IPS-18a (cell line): ENCODE data around the gene SCD5.

Experiments
- H3K27ac ChIP-seq: one replicate; pipeline ENCODE4 v1.5.1; 2013; ENCODE audit warnings: low read length
- H3K27me3 ChIP-seq: one replicate; pipeline ENCODE4 v1.6.1; 2013; ENCODE audit warnings: mild to moderate bottlenecking, low read length; ENCODE audit not compliant: control insufficient read depth, insufficient read depth
- H3K36me3 ChIP-seq: one replicate; pipeline ENCODE4 v1.6.1; 2013; ENCODE audit warnings: low read depth, low read length; ENCODE audit not compliant: control insufficient read depth
- H3K4me1 ChIP-seq: one replicate; pipeline ENCODE4 v1.6.1; 2013; ENCODE audit warnings: low read depth, low read length; ENCODE audit not compliant: control insufficient read depth
- H3K4me3 ChIP-seq: one replicate; pipeline ENCODE4 v1.5.1; 2013; ENCODE audit warnings: low read length
- H3K9ac ChIP-seq: one replicate; pipeline ENCODE4 v1.6.1; 2013; ENCODE audit warnings: mild to moderate bottlenecking, low read length, moderate library complexity
- H3K9me3 ChIP-seq: one replicate; pipeline ENCODE4 v1.6.1; 2013; ENCODE audit warnings: low read depth, low read length; ENCODE audit not compliant: control insufficient read depth

Gene SCD5

DNA sequence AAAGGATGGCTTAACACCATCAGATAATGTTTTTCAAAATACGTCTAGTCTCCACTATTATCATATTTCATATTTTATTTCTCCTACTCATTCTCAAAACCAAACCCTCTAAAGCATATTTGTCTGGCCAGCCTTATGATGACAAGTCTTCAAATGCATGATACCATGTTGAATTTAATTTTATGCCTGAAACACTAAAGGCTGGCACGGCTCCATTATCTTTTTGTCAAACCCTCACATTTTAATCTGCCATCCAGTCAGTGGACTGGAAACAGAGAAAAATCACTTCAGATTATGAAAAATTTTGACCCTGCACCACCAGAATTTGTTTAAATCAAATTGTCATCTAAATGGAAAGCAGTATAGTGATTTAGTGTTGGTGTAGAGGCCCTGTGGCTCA, 42.9 kb downstream of the SCD5 start:
- Histone ChIP-seq H3K27ac (no peak overlapping the region), H3K4me1 (peaks cover 4% of the 10 kb centered on the region), H3K9ac (no peak overlapping the region), H3K4me3 (no peak overlapping the region), H3K36me3 (no peaks in the 10 kb centered on the region), H3K9me3 (no peaks in the 10 kb centered on the region), H3K27me3 (no peaks in the 10 kb centered on the region)

DNA sequence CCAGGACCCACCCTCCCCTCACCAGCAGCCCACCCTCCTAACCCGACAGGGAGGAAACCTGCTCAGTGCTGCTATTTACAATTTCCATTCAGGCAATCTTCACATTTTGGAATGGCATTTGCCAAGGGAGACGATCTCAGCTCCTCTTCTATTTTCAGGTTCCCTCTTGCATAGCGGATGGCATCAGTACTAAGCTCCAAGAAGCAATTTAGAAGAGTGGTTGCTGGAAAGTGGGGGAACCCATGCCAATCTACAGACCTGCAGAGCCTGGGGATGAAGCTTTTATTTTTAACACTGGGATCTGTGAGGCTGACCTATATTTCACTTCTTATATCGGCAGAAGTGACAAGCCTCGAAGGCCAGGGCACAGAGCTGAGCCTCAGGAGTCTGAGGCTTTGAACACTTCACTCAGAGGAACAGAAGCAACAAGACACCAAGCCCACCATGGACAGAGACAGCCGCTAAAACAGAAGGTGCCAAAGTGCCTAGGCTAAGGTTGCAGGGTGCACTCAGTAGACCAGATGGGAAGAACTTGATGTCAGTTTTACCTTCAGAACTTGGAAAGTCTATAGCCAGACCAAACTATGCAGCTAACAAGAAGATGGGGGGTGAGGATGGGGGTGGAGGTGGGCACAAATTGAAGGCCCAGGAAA, 44.0 kb downstream of the SCD5 start:
- Histone ChIP-seq H3K36me3 (no peaks in the 10 kb centered on the region), H3K27me3 (no peaks in the 10 kb centered on the region), H3K27ac (no peak overlapping the region), H3K4me1 (peaks cover 4% of the 10 kb centered on the region), H3K9me3 (no peaks in the 10 kb centered on the region), H3K9ac (no peak overlapping the region), H3K4me3 (no peak overlapping the region)

DNA sequence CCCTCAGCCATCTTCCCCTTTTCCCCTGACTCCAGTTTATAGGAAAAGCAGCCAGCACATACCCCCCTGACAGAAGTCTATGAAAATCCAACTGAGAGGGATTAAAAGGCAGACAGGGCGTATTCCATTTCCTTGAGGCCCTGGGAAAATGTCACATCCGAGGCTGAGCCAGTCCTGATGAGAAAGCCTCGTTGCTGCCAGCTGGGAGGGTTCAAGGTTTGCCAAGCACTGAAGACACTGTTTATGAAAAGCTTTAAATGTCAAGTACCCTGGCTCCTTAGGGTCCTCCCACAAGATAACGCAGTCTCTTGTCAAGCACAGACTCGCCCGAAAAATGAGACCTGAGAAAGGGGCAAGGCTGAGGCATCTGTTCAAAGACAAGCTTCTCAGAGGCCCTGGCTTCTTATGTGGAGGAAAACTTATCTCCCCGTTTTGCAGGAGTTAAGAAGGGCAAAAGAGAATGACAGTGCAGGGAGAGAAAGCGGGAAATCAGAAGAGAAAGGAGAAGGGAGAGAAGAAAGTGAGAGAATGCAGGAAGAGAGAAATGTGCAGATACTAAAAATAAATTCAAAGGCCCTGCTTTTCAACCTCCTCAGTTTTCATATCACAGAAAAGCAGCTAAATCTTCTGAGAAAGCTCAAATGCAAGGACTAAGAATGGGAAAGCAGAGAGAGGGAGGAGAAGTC, 44.7 kb downstream of the SCD5 start:
- Histone ChIP-seq H3K27ac (no peak overlapping the region), H3K4me3 (no peak overlapping the region), H3K9ac (no peak overlapping the region), H3K36me3 (no peaks in the 10 kb centered on the region), H3K9me3 (no peaks in the 10 kb centered on the region), H3K27me3 (no peaks in the 10 kb centered on the region), H3K4me1 (no peaks in the 10 kb centered on the region)

DNA sequence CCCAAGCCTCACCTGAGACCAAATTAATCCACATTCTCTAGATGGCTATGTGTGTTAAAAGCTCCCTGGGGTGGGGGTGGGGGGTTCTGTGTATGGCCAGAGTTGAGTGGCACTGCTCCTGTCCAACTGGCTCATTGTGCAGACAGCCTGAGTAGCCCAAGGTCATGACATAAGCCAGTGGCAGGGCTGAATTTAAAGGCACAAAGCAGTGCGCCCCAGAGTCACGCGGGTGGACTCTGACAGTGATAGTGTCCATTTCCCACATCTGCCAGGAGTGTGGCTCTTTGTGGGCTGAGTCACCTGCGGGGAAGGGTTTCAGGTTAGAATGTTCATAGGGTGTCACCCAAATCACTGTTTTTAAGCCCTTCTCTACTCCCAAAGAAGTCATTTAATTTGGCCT, 45.4 kb downstream of the SCD5 start:
- Histone ChIP-seq H3K9me3 (no peaks in the 10 kb centered on the region), H3K27ac (no peak overlapping the region), H3K27me3 (no peaks in the 10 kb centered on the region), H3K4me3 (no peak overlapping the region), H3K9ac (no peak overlapping the region), H3K36me3 (no peaks in the 10 kb centered on the region), H3K4me1 (no peaks in the 10 kb centered on the region)

DNA sequence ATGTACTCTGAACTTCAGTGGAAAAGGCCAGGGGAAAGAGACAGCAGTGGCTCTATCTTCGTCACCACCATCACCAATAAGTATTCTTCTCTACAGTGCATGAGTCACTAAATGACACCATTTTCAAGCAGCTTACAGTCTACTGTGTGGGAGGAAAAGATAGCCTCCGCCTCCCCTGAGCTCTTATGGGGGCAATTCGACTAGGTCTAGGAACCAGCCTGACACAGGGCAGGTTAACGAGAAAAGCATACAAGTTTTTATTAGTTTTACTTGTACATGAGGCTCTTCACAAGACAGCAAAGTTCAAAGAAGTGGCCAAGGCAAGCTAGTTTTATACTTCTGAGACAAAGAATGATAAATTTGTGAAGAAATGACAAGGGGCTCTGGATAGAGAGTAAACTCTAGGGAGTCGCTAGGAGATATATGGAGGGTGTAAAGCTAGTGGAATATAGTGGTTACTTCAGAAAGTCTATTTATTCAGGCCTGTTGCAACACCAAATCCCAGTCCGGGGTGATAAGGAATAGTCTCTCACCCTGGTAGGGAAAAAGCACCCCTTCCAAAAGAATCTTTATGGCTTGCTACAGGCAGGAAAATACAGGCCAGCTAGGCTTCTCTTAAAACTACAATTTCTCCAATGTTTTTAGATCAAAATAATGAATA, 49.7 kb downstream of the SCD5 start:
- Histone ChIP-seq H3K27me3 (no peaks in the 10 kb centered on the region), H3K27ac (no peak overlapping the region), H3K9ac (no peak overlapping the region), H3K36me3 (no peaks in the 10 kb centered on the region), H3K4me1 (peaks cover 13% of the 10 kb centered on the region), H3K9me3 (no peaks in the 10 kb centered on the region), H3K4me3 (no peak overlapping the region)

DNA sequence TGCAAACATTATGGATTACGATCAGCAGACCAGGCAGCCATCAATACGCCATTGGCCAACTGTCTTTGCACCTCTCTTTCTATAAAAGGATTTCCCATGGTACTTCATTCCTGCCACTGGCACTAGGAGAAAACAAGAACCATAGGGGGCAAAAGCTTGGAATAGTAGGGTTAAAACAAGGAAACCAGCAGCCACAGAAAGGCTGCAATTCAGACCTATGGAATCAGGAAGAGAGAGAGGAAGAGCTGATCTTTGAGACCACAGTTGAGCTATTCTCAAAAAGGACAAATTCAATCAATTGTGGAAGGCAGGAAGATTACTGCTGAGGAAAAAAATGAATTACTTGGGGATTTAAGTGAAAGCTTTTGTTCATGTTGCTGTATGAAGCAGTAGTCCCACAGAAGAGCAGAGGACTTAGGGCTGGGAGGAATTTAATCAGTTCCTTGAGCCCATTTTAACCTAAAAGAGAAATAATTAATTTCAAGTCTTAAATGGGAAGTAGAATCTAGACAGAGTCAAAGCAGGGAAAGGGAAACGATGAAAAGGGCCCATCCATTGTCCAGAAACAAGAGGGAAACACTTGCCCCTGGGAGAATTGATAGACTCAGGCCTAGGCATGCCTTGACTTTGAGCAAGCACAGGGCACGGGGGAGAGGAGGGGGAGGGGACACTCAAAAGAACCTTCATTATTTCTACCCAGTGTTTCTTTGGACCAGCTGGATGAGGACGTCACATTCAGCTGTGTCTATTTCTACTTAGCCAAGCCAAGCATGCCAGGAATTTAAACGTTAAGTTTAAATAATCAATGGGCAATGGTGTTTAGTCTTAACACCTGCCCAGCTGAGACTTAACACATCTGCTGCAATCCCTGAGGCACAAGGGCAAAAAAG, 50.7 kb downstream of the SCD5 start:
- H3K4me1 ChIP-seq, result peaks cover 13% of the 10 kb centered on the region
- no peaks in the 10 kb centered on the region for H3K36me3 ChIP-seq
- no peaks in the 10 kb centered on the region for H3K27me3 ChIP-seq
- no peak overlapping the region for H3K9ac ChIP-seq
- H3K27ac ChIP-seq, result no peak overlapping the region
- no peak overlapping the region for H3K4me3 ChIP-seq
- H3K9me3 ChIP-seq, result no peaks in the 10 kb centered on the region

DNA sequence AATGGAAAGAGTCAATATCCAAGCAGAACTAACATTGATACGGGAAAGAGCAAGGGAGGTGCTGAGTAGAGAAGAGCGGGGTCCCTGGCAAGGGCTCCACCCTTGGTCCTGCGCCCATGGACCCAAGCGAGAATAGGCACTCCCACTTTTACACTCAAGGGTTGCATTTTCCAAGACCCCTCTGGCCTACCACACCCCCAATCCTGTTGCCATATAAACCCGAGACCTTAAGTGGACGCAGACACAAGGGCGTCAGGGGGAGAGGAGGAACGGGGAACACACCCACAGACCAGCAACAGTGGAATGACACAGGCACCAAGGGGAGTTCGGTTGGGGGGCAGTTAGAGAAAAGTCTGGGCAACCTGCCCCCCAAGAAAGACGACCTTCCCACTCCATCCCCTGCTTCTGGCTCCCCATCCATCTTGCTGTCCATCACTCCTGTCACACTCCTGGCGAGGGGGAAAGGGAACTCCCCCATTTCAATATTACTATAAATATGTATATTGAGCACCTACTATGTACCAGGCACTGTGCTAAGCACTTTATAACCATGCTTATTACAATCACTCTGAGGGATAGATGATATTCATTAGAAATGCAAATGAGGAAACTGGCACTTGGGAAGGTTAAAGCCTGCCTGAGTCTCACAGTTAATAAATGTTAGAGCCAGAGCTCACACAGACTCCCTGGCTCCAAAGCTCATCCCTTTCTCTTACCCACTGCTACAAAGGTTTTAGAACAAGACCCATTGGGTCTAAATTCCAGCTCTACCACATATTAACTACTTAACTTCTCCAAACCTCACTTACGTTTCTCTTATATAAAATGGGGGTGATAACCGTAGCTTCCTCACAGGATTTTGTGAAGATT, 51.7 kb downstream of the SCD5 start:
- no peak overlapping the region for H3K27ac ChIP-seq
- H3K27me3 ChIP-seq, result no peaks in the 10 kb centered on the region
- H3K9ac ChIP-seq, result no peak overlapping the region
- H3K9me3 ChIP-seq, result no peaks in the 10 kb centered on the region
- H3K4me3 ChIP-seq, result no peak overlapping the region
- H3K36me3 ChIP-seq, result no peaks in the 10 kb centered on the region
- H3K4me1 ChIP-seq, result peaks cover 13% of the 10 kb centered on the region

DNA sequence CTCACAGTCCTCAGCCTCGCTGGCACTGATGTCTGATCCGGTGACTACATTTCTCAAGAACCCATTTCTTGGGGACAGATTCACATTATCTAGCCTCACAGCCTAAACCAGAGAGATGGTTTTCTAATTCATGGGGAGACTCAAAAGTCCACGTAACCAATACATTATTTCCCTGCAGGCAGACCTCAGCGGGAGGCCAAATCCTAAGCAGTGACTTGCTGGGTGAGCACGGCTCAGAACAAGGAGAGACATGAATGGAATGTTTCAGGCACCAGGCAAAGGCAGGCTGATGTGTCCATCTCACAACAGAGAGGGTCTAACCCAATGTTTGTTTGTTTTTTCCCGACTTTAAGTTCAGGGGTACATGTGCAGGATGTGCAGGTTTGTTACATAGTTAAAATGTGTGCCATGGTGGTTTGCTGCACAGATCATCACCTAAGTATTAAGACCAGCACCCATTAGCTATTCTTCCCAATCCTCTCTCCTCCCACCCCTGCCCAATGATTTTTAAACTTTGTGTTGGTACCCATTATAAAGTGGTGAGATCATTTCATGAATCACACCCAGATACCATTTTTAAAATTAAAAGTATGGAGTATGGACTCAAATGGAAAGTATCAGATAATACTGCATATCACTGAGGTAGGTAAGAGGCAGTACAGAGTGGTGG, 53.3 kb downstream of the SCD5 start:
- Histone ChIP-seq H3K27ac (no peak overlapping the region), H3K4me3 (no peak overlapping the region), H3K9me3 (no peaks in the 10 kb centered on the region), H3K4me1 (peaks cover 13% of the 10 kb centered on the region), H3K27me3 (no peaks in the 10 kb centered on the region), H3K36me3 (no peaks in the 10 kb centered on the region), H3K9ac (no peak overlapping the region)

DNA sequence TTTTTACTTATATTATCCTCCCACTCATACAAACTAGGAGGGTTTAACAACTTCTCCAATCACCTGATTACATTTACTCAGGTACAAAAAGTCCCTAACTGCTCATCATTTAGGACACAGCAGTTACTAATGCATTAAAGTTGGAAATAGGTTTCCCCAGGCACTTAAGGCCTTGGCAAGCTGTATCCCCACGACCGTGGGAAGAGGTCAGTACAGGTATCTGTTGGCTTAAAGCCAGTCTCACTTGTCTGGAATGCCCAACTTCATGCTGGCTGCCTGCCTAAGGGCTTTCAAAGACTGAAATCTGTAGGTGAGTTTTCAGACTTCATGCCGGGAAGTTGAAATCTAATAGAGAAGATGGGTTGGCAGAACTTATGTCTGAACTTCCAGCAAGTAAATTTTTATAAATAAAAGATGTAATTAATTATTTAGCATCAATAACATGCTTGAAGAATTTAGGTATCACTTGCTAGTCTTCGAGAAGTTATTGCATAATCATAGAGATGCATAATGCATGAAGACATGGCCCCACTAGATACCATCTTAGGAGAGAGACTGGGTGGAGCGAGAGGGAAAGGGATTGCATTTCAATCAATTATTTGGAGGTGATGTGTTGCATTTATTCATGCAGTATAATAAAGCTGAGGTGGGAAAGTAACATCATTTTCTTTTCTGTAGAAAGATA, 54.2 kb downstream of the SCD5 start:
- peaks cover 13% of the 10 kb centered on the region for H3K4me1 ChIP-seq
- H3K36me3 ChIP-seq, result no peaks in the 10 kb centered on the region
- no peak overlapping the region for H3K9ac ChIP-seq
- no peak overlapping the region for H3K4me3 ChIP-seq
- H3K27me3 ChIP-seq, result no peaks in the 10 kb centered on the region
- no peaks in the 10 kb centered on the region for H3K9me3 ChIP-seq
- H3K27ac ChIP-seq, result no peak overlapping the region

DNA sequence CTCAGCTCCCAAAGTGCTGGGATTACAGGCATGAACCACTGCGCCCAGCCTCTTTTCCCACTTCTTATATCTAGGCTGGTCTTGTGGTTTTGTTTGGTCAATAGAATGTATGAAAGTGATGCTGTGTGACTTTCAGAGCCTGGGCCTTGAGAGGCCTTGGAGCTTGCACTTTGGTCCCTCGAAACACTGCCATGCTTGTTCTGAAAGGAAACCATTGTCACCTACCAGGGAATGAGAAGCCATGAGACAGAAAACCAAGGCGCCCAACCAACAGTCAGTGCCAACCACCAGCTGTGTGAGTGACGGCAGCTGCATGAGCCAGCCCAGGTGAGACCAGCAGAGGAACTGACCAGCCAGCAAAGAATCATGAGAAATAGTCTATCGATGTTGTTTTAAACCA, 57.4 kb downstream of the SCD5 start:
- Histone ChIP-seq H3K27ac (no peak overlapping the region), H3K36me3 (no peaks in the 10 kb centered on the region), H3K27me3 (no peaks in the 10 kb centered on the region), H3K4me1 (peaks cover 8% of the 10 kb centered on the region), H3K9me3 (no peaks in the 10 kb centered on the region), H3K4me3 (no peak overlapping the region), H3K9ac (no peak overlapping the region)
